Neutrophil (primary cell): Measurements from ENCODE around the gene LRRC8E.

Experiments
- H3K27ac ChIP-seq: fragments of 200-600 bp; sonication (generic); 2 replicates; pipeline ENCODE4 v1.5.1; 2016; ENCODE audit warnings: mild to moderate bottlenecking, moderate library complexity
- H3K27me3 ChIP-seq: fragments of 200-600 bp; sonication (generic); 2 replicates; pipeline ENCODE4 v1.6.0; 2016; ENCODE audit warnings: mild to moderate bottlenecking
- H3K36me3 ChIP-seq: fragments of 200-600 bp; sonication (generic); 2 replicates; pipeline ENCODE4 v1.5.1; 2017
- H3K4me1 ChIP-seq, 2 experiments: fragments of 200-600 bp in 1 of 2; sonication (generic) in 1 of 2; 1 replicate in 1 of 2; 2 replicates in 1 of 2; pipeline versions ENCODE4 v1.5.1 to v1.6.1; 2013 to 2016; ENCODE audit warnings: low read depth in 1 of 2, low read length in 1 of 2, mild to moderate bottlenecking in 1 of 2, moderate library complexity in 1 of 2; ENCODE audit not compliant: control insufficient read depth in 1 of 2, insufficient read depth in 1 of 2
- H3K4me3 ChIP-seq, 2 experiments: fragments of 200-600 bp in 1 of 2; sonication (generic) in 1 of 2; 1 replicate in 1 of 2; 2 replicates in 1 of 2; pipeline ENCODE4 v1.5.1; 2013 to 2016; ENCODE audit warnings: low read depth in 1 of 2, low read length in 1 of 2, mild to moderate bottlenecking in 1 of 2, moderate library complexity in 1 of 2
- H3K9me3 ChIP-seq: fragments of 200-600 bp; sonication (generic); 2 replicates; pipeline ENCODE4 v1.5.1; 2016
- CTCF ChIP-seq: fragments of 200-600 bp; sonication (generic); IDR thresholded peaks from 2 replicates; pipeline ENCODE4 v1.5.1; 2016; ENCODE audit warnings: antibody characterized with exemption

LRRC8E gene

GRCh38 chr19:7871437-7872305 is 16.6 kb upstream of the LRRC8E start:
- Histone ChIP-seq H3K27me3 (peaks cover 94% of the 10 kb centered on the region), H3K9me3 (no peaks in the 10 kb centered on the region), H3K36me3 (no peaks in the 10 kb centered on the region), H3K4me1 (peaks cover 33 to 39% of the 10 kb centered on the region in 2 experiments), H3K4me3 (no peak overlapping the region), H3K27ac (no peak overlapping the region)
- TF ChIP-seq CTCF, result no peak

DNA sequence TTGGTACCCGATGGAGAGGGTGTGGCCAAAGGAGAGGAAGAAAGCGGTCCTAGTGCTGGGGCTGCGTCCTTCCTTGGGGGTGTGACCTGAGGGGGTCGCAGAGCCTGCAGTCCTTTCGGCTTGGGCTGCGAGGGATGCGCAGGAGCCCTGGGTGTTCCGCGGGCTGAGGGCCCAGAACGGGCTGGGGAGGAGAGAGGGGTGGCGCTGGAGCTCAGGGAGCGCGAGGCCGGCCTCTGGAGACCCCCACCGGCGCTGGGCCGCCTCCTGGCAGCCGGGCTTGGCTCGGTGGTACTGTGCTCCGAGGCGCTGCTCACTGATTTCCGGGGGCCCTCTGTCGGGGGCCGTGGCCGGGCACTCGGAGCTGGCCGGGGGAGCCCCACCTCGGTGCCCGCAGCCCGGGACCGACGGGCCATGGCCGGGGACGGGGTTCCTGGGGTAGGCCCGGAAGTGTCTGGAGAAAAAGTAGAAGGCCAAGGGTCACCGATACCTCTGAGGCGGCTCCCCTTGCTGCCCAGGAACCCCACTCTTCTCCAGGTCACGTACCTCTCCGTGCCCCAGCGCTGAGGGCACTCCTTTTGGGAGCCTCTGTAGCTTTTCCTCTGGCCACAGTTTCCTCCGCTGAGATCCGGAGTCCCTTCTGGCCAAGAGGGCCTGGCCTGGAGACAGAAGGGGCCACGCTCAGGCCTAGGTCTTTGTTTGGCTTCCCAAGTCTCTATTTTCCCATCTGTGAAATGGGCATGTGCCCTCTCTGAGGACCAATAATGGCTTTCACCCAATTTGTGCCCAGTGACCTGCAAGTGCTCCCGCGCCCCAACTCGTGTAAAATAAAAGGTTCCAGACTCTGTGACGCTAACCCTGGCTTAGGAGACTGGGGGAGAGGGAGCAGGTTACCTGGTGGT is 15.8 kb upstream of the LRRC8E start:
- H3K9me3 ChIP-seq, result no peaks in the 10 kb centered on the region
- H3K4me3 ChIP-seq, result no peak overlapping the region
- peaks cover 94% of the 10 kb centered on the region for H3K27me3 ChIP-seq
- H3K27ac ChIP-seq, result no peak overlapping the region
- H3K36me3 ChIP-seq, result no peaks in the 10 kb centered on the region
- TF ChIP-seq CTCF, result no peak
- peaks cover 33 to 39% of the 10 kb centered on the region in 2 experiments for H3K4me1 ChIP-seq

DNA sequence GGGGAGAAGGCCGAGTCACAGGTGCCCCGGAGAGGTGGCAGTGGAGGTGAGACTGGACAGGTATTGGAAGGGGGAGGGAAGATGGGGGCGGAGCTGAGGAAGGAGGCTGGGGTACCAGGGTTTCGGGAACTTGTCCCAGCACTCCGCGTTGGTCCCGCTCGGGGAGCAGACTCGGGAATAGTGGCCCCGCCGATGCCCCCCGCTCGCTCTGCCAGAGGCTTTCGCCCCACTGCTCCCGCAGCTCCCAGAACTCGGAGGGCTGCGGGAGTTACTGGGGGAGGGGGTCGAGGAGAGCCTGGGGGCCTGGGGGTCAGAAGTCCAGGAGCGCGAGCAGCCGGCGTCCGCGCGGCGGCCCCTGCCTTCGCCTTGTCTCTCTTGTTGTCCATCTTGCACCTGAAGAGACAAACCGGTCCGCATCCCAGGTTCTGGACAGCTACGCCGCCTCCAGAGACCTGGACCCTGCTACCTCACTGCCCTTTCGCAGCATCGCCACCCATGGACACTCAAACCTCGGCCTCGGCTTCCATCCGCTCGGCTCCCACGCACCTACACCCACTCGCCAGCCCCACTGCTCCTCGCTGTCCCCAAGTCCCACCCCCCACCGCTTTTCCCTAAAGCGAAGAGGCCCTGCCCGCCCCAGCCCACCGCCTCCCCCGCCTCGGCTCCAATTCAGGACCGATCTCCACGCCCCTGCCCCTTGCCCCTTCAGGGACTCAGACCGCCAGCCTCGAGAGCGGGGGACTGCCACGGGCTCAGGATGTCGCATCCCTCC is 14.8 kb upstream of the LRRC8E start:
- Histone ChIP-seq H3K27ac (no peak overlapping the region), H3K9me3 (no peaks in the 10 kb centered on the region), H3K27me3 (peaks cover 85% of the 10 kb centered on the region), H3K36me3 (no peaks in the 10 kb centered on the region), H3K4me1 (peaks cover 30 to 36% of the 10 kb centered on the region in 2 experiments), H3K4me3 (no peak overlapping the region)
- TF ChIP-seq CTCF, result no peak

DNA sequence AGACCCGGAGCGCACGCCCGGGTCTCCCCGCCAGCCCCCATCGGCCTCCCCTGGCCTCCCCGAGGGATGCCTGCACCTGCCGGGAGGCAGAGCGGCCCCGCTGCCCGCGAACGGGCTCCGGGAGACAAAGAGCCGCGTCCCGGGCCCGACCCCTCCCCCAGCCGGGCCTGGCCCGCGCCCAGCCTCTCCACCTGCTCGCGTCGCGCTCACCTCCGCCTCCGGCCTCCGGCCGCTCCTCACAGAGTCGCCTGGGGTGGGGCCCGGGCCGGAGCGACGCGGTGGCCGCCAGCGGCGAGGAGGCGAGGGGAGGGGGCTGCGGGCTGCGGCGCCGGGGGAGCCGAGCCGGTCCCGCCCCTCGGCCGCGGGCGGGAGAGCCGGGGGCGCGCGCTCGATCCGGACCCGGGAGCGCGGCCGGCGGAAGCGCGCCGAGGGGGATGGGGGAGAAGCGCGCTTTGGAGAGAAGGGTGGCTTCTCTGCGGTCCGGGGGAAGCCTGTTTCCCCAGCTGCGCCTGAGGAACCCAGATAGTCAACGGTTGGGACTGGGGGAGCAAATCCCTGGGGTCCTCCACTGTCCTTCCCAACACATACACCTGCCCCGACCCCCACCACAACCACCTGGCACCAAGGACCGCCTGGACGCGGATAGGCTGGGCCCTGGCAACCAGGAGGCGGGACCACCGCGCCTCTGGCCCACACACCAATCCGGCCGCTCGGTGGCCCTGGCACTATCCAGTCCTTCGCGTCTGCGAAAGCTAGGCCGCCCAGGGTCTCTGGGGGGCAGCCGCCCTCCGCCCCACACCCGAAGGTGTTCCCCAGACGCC is 14.0 kb upstream of the LRRC8E start, which contains the start of gene PRR36:
Gene PRR36, minus strand, starts transcription at position 315 of the 821 bp plus-strand sequence. CDS start 701 bp downstream, outside the sequence.
- Histone ChIP-seq H3K27me3 (peaks cover 77% of the 10 kb centered on the region), H3K27ac (no peak within 1 kb of the TSS), H3K9me3 (no peaks in the 10 kb centered on the region), H3K4me1 (peaks cover 22 to 28% of the 10 kb centered on the region in 2 experiments), H3K36me3 (no peaks in the 10 kb centered on the region), H3K4me3 (no peak within 1 kb of the TSS)
- TF ChIP-seq CTCF, result no peak
